ENCODE results near the gene CCNJL.

DNA sequence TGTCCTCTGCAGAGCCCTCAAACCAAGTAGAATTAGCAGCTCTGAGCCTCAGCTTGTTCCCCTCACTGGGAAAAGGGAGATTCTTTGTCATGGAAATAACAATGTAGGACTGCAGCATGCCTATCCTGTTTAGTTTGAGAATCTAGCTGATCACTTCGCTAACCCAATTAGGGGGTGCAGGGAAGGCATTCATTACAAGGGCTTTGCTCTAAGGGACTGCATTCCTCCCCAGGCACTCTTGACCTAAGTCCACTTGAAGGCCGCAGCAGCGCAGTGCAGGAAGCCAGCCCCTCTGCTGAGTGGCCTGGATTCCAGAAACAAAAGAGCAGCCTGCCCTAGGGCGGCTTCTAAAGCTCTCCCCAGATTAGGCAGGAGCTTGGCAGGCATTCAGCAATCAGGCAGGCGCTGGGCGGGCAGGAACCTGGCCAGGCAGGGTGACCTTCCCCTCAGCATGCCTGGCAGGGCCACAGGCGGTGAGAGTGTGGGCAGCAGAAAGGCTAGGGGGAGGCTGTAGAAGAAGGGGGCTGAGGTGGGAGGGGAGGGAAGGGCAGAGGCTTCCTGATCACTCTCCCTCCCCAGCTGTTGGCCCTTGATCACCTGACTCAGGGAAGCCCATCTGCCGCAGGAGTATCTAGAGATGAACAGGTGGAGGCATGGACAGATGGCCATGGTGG is 24.8 kb downstream of the CCNJL start:
- TF ChIP-seq EZH2 (IDR thresholded peaks at IDR 0.05; ENCODE audit: low read depth, low read length, severe bottlenecking) (no peak), SP2 (IDR thresholded peaks at IDR 0.05; ENCODE audit: low read length) (no peak), SRF (IDR thresholded peaks at IDR 0.05; ENCODE audit: low read depth, low read length) (no peak), CREB1 (IDR thresholded peaks at IDR 0.05) (no peak), POLR2A (IDR thresholded peaks at IDR 0.05; ENCODE audit: control extremely low read depth in 1 of 2, low read depth in 2 of 2, low read length in 2 of 2) (peak; percentile 54 to 64; a peak in 1 of 3 replicates), SUZ12 (IDR thresholded peaks at IDR 0.05; ENCODE audit: low read length) (no peak), YY1 (IDR thresholded peaks at IDR 0.05; ENCODE audit: low read depth, low read length) (peak; percentile 53), SP1 (IDR thresholded peaks at IDR 0.05; ENCODE audit: low read depth, low read length) (peak; percentile 67)

Measured in H1 (cell line).